ENCODE data around the gene TFF1.

DNA sequence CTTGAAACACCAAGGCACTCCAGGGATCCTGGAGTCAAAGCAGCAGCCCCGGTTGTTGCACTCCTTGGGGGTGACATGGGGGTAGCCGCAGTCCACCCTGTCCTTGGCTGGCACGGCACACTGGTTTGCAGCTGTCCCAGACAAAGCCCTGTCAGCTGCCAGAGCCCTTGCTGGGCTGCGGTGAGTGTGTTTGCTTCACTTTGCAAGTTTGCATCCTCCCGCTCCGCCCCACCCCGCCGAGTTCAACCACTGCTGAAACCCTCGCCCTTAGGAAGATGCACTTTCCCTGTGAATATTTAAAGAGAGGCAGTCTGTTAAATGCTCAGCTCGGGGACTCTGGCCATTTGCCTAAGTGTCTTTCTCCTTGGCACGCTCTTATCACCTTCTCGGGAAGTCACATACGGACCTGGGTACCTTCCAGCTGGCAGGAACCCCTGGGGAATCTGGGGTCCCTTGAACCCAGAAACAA lies 52.8 kb downstream of the TFF1 start:
- TF ChIP-seq, protein P1, sequence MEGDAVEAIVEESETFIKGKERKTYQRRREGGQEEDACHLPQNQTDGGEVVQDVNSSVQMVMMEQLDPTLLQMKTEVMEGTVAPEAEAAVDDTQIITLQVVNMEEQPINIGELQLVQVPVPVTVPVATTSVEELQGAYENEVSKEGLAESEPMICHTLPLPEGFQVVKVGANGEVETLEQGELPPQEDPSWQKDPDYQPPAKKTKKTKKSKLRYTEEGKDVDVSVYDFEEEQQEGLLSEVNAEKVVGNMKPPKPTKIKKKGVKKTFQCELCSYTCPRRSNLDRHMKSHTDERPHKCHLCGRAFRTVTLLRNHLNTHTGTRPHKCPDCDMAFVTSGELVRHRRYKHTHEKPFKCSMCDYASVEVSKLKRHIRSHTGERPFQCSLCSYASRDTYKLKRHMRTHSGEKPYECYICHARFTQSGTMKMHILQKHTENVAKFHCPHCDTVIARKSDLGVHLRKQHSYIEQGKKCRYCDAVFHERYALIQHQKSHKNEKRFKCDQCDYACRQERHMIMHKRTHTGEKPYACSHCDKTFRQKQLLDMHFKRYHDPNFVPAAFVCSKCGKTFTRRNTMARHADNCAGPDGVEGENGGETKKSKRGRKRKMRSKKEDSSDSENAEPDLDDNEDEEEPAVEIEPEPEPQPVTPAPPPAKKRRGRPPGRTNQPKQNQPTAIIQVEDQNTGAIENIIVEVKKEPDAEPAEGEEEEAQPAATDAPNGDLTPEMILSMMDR (IDR thresholded peaks at IDR 0.05), result no peak
- TF ChIP-seq ZFX (IDR thresholded peaks at IDR 0.05; ENCODE audit: borderline replicate concordance), result no peak

All from 22Rv1 (cell line).